HG03439 (cell line): ENCODE measurements around the gene OR2V2.

Source experiments
- ATAC-seq: cut with Tn5 transposase; IDR thresholded peaks from one replicate; pipeline ENCODE4 v1.9.1; 2021; ENCODE audit warnings: mild to moderate bottlenecking, moderate library complexity; ENCODE audit not compliant: unreplicated experiment

OR2V2 gene

GRCh38 chr5:181205761-181206649 lies 58.6 kb downstream of the OR2V2 start:
- ATAC-seq, result no peak

- ATAC-seq, result peak; percentile 36
Measured at GRCh38 chr5:181207214-181207959, 60.0 kb downstream of the OR2V2 start.

GRCh38 chr5:181207960-181208253 lies 60.5 kb downstream of the OR2V2 start:
- ATAC-seq, result no peak
